ENCODE data around the gene GP5. TPM values are rescaled to one million over a fixed set of nuclear protein-coding genes. Genes with fewer than 3 reads are reported as not detected.

The GP5 gene
- total RNA-seq, 2 donors from 2014 or later = 0.14 TPM; not detected in 1

DNA sequence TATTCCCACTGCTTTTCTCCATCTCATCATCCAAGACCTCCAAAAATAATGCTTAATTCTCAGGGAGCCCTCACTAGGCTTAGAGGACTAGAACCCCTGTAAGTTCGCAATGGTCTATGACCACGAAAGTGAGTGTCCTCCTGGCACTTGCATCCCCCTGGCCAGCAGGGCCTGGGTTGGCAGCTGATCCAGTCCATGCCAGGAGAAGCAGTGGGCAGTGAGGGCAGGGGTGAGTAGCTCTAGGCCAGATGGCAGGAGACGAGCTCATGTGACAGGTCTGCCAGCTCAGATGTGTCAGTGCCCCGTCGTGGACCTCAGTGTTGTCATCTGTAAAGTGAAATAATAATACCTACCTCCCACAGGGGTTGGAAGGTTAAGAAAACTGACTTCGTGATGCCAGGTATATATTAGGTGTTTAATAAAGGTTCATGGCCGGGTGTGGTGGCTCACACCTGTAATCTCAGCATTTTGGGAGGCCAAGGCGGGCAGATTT is 11.1 kb downstream of the GP5 start:
- H3K27ac ChIP-seq = no peak overlapping the region
- no peaks in the 10 kb centered on the region for H3K27me3 ChIP-seq (replicated peaks; ENCODE audit: insufficient read depth)
- H3K9me3 ChIP-seq = no peaks in the 10 kb centered on the region
- H3K36me3 ChIP-seq = no peaks in the 10 kb centered on the region
- H3K4me3 ChIP-seq = no peak overlapping the region
- H3K4me1 ChIP-seq (ENCODE audit: control insufficient read depth in 1 of 2, low read depth in 2 of 2) = no peaks in the 10 kb centered on the region
- no peak for DNase-seq (ENCODE audit: low spot score)
- TF ChIP-seq, protein P1, sequence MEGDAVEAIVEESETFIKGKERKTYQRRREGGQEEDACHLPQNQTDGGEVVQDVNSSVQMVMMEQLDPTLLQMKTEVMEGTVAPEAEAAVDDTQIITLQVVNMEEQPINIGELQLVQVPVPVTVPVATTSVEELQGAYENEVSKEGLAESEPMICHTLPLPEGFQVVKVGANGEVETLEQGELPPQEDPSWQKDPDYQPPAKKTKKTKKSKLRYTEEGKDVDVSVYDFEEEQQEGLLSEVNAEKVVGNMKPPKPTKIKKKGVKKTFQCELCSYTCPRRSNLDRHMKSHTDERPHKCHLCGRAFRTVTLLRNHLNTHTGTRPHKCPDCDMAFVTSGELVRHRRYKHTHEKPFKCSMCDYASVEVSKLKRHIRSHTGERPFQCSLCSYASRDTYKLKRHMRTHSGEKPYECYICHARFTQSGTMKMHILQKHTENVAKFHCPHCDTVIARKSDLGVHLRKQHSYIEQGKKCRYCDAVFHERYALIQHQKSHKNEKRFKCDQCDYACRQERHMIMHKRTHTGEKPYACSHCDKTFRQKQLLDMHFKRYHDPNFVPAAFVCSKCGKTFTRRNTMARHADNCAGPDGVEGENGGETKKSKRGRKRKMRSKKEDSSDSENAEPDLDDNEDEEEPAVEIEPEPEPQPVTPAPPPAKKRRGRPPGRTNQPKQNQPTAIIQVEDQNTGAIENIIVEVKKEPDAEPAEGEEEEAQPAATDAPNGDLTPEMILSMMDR (IDR thresholded peaks at IDR 0.05) = no peak
- ATAC-seq (ENCODE audit: insufficient number of reproducible peaks, low FRiP score, low read depth) = no peak

DNA sequence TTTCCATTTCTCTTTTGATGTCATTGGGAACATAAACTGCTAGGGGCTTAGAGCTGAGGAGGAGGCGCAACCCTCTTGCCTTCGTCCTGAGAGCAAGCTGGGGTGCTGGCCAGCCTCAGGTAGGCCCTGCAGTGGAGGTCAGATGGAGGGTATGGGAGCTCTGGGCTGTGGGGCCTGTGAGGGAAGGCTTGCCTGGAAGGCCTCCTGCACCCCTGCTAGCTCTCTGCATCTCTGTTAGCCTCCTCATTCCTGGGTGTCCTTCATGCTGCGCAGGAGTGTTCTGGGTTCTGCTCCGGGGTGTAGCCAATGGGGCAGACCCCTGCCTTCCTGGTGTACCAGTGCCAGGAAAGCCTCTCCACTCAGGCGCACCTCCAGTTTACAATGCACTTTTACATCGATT is 11.8 kb downstream of the GP5 start:
- no peak for ATAC-seq (ENCODE audit: insufficient number of reproducible peaks, low FRiP score, low read depth)
- Histone ChIP-seq H3K27ac (no peak overlapping the region), H3K27me3 (replicated peaks; ENCODE audit: insufficient read depth) (no peaks in the 10 kb centered on the region), H3K4me1 (ENCODE audit: control insufficient read depth in 1 of 2, low read depth in 2 of 2) (no peaks in the 10 kb centered on the region), H3K4me3 (no peak overlapping the region), H3K9me3 (no peaks in the 10 kb centered on the region), H3K36me3 (no peaks in the 10 kb centered on the region)
- TF ChIP-seq, protein P1 (IDR thresholded peaks at IDR 0.05) = no peak
- no peak for DNase-seq (ENCODE audit: low spot score)

DNA sequence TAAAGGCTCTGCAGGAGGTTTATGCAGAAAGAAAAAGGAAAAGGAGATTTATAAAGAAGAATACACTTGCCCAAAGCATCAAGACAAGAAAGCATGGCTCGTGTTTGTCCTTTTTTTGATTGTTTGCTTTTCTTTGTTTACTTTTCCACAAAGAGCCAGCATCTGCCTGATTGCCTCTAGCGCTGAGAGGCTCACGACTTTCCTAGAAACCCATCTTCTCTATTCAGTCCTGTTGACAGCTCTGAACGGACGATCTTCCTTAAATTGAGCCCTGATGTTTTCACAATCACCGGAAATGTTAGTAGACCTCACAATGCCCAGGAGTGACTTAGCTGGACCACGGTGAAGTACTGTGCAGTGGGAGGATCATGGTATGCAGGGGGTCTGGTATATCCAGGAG is 12.4 kb downstream of the GP5 start:
- DNase-seq (ENCODE audit: low spot score) (no peak), ATAC-seq (ENCODE audit: insufficient number of reproducible peaks, low FRiP score, low read depth) (no peak)
- Histone ChIP-seq H3K9me3 (no peaks in the 10 kb centered on the region), H3K4me3 (no peak overlapping the region), H3K27ac (no peak overlapping the region), H3K4me1 (ENCODE audit: control insufficient read depth in 1 of 2, low read depth in 2 of 2) (no peaks in the 10 kb centered on the region), H3K27me3 (replicated peaks; ENCODE audit: insufficient read depth) (no peaks in the 10 kb centered on the region), H3K36me3 (no peaks in the 10 kb centered on the region)
- TF ChIP-seq, protein P1 (IDR thresholded peaks at IDR 0.05) = no peak

DNA sequence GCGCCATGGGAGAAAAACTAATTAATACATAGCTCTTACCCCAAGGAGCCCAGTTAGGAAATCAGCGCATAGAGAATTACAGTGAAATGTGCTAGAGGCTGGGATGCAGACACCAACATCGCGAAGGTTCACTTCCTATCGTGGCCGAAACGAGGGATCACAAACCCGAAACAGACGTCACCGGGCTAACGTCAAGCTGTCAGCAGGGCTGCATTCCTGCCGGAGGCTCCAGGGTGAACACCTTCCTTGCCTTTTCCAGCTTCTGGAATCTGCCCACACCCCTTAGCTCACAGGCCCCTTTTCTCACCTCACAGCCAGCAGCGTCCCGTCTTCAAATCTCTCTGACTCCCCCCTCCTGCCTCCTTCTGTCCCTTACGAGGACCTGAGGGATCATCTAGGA is 13.0 kb downstream of the GP5 start:
- TF ChIP-seq, protein P1 (IDR thresholded peaks at IDR 0.05) = no peak
- Histone ChIP-seq H3K4me1 (ENCODE audit: control insufficient read depth in 1 of 2, low read depth in 2 of 2) (no peaks in the 10 kb centered on the region), H3K27ac (no peak overlapping the region), H3K36me3 (no peaks in the 10 kb centered on the region), H3K9me3 (no peaks in the 10 kb centered on the region), H3K27me3 (replicated peaks; ENCODE audit: insufficient read depth) (no peaks in the 10 kb centered on the region), H3K4me3 (no peak overlapping the region)
- DNase-seq (ENCODE audit: low spot score) = no peak
- no peak for ATAC-seq (ENCODE audit: insufficient number of reproducible peaks, low FRiP score, low read depth)

DNA sequence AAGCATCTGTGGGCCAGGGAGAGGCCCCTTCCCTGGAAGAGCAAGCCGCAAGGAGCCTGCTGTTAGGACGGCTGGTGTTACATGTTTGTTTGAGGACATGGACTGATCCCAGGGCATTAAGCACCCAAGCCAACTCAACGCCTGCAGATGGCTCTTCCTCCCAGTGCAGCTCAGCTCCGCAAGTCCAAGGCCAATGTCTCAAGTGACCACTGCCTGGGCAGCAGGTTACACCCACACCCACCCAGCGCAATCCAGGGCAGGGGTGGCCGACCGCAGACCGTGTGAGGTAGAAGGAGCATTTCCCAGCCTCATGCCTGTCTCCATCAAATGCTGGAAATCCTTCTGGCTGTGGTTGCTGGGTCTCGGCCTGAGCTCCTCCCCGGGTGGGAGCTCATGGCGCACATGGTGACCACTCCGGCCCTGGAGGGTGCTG is 14.5 kb downstream of the GP5 start:
- H3K9me3 ChIP-seq = no peaks in the 10 kb centered on the region
- ATAC-seq (ENCODE audit: insufficient number of reproducible peaks, low FRiP score, low read depth) = no peak
- no peak overlapping the region for H3K4me3 ChIP-seq
- DNase-seq (ENCODE audit: low spot score) = no peak
- H3K27me3 ChIP-seq (replicated peaks; ENCODE audit: insufficient read depth) = no peaks in the 10 kb centered on the region
- no peaks in the 10 kb centered on the region for H3K36me3 ChIP-seq
- TF ChIP-seq, protein P1 (IDR thresholded peaks at IDR 0.05) = no peak
- H3K27ac ChIP-seq = no peak overlapping the region
- no peaks in the 10 kb centered on the region for H3K4me1 ChIP-seq (ENCODE audit: control insufficient read depth in 1 of 2, low read depth in 2 of 2)

All from thoracic aorta (tissue), 2 donors.